Ureter (tissue), 1 donor: ENCODE measurements around the gene ZNF536. TPM values are rescaled to one million over a fixed set of nuclear protein-coding genes. Genes with fewer than 3 reads are reported as not detected.
"Not testable (repeated sequence)": the region's sequence is repeated elsewhere in the genome, so short reads cannot be mapped to it uniquely, and the experiment has no call there.

Source experiments
- DNase-seq: peaks from one replicate; pipeline ENCODE4 v3.0.0-alpha.2; 2020; ENCODE audit warnings: low spot score
- total RNA-seq: library from RNA; stranded (reverse); gene quantifications from one replicate; pipeline ENCODE4 v1.2.4, GENCODE V29; 2023
- donor health status: DM: yes; HTN: yes; CAD: no.

Gene ZNF536
- total RNA-seq, 1 donor from 2014 or later, result 15.8 TPM

DNA sequence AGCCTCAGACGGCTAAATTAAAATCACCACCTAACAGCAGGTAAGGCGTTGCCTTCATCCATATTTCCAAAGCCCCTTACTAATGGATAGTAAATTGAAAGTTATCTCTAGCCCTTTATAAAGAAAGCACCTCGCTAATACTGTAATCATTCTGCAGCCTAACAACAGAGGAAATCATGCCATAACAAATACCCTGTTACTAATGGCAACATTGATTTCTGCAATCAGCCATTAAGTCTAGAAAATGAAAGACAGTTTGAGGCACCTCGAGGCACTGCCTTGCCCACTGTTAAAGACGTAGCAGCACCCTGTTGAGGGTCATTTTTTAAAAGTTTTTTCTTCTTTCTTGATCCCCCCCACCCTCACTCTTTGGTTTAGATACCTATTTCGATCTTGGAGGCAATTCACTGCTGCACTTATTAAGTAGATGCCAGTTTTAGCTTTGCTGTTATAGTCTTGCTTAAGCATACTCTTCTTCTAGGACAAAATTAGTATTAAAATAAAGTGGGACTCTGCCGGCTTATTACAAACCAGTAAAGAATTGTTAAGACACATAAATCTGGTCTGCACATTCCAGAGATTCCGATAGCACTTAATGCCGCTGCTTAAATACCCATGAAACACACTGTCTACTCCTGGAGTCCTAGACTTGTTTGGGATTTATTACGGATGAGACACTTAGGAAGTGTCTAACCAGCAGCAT, 74.8 kb downstream of the ZNF536 start:
- no peak for DNase-seq

DNA sequence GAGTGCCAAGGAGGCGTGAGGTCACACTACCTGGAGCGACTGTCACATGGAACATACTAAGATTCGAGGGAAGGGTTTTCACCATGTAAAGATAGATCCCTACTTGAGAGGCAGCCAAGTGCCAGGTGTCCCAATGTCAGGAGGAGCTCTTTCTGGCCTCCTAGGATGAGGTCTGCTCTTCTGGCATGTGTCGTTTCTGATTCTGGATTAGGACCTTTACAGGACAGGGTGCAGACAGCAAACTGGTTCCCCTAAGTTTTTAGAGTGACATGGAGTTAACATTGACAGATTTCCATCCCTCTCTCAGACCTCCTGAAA, 75.3 kb downstream of the ZNF536 start:
- no peak for DNase-seq

DNA sequence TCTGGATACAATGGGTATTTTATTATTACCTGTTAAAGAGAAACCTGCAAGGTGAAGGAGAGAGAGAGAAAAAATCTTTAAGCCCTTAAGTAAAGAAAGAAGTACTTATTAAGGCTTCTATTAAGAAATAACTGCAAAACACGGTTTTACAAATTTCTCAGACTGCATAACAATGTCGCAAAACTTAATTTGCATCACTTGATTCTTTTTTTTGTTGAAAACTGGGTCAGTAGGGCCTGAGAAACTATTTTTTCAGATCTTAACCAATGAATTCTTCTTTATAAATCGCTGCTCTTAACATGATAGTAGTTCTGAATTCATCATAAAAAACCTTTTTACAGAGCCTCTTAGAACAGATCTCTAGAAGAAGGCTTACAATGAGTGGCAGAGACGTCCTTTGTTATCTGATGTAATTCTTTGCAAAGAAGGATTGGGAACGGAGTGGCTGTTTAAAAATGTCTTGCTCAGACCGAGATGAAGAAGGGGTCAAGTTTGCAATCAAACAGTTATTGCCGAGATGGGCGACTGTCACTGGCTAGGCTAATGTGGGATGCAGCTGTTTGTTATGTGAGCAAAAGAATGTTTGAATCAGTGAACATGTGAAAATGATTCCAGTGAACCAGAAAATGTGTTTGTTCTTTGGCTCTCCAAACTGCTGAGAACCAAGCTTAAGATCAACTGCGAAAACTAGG, 76.3 kb downstream of the ZNF536 start:
- no peak for DNase-seq

DNA sequence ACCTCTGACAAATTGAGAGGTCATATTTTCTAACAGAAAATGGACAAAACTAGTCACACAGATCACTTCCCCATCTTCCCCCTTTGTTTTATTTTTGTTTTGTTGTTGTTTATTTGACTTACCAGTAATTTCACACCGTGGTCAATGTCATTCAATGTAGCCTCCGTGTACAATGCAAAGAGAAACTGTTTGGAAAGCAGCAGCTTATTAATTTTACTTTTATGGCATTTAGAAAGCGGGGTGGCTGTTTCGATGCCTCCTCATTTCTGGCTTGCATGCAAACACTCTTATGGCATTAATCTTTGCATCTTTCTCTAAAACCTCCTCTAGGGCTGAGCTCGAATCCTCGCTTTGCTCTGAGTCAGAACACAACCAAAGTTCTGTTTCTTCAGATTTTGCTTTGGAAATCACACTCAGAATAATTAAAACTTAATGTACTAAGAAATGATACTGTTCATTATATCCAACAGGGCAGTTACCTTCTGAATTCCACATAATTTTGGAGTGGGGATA, 77.0 kb downstream of the ZNF536 start:
- no peak for DNase-seq

DNA sequence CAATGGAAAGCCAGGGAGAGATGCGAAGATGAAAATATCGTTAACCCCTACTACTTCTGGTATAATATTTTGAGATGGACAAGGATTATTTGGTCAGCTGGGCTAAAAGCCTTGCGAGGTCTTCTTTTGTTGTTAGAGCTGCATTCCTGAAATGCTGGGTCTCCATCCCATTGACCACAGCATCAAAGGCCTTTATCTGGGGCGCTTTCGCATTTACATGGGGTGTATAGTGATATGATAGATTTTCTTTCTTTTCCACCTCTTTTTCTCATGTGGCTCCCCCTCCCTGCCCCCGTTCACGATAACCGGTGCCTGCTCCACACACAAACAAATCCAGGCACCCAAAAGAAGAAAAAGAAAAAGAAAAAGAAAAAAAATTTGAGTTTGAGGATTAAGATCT, 77.5 kb downstream of the ZNF536 start:
- no peak for DNase-seq

DNA sequence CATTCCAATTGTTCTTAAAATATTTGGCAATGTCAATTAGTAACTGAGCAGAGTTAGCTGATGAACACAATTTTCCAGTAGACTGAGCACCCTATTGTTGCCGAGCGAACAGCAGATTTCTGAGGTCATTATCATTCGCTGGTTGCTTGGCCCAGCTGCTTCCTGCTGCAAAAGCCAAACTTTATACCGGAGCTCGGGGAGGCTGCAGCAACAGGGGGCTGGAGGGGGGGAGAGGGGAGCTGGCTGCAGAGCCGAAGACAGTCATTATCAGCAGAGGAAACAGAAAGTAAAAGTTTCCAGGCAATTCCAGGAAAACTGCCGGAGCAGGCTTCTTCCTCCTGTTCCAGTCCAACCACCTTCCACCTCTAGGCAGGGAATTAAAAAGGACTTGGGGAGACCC, 77.9 kb downstream of the ZNF536 start:
- DNase-seq, result peak; percentile 48

DNA sequence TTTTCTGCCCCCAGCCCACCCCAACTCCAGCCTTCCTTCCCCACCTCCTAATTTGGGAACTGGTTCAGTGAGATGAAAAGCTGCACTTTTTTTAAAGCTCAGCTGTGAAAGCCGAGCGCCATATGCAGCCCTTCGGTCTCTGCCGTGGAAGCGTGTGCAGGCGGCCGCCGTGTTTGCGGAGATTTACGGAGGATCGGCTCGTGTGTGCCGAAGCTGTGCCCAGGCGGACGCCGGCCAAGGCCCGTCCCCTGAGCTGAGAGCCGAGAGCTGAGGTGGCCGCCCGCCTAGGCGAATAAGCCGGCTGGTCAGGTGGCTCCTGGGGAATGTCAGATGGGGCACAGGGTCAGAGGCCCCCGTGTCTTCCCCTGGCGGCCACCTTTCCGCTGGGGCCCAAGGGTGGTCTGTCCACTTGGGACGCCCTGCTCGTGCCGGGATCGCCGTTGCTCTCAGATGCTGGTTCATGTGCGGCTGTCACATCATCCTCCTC, 78.7 kb downstream of the ZNF536 start:
- no peak for DNase-seq

DNA sequence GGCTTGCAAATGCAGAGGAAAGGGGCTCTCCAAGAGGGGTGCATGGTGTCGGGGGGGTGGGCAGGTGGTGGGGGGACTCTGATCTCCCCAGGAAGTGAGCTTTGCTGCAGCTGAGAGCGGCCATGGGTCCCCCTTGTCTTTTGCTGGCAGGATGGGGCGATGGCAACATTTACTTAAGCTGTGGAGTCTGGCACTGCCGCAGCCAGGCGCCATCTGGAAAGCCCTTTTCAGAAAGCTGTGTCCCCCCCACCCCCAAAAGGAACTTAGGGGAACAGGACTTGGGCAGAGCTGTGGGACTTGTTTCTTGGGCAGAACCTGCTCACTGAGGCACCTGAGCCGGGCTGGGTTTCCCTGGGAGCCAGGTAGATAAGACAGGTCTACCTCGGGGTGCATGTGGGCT, 80.7 kb downstream of the ZNF536 start:
- no peak for DNase-seq

DNA sequence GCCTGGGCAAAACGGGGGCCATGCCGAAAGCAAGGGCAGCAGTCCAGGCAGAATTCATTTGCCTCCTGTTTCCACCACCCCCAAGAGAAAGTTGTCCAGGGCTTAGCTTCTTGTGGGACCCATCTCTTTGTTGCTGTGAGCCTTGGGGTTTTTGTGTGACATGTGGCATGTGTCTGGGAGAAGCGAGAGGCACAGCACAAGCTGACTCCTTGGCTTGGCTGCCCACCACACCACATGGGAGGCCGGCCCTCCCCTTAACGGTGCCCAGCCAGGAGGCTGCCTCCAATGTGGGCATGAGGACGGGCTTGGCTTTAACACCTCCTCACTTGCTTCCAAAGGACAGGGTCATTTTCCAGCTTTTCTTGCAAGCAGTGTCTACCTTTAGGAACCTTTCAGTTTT, 81.6 kb downstream of the ZNF536 start:
- no peak for DNase-seq

DNA sequence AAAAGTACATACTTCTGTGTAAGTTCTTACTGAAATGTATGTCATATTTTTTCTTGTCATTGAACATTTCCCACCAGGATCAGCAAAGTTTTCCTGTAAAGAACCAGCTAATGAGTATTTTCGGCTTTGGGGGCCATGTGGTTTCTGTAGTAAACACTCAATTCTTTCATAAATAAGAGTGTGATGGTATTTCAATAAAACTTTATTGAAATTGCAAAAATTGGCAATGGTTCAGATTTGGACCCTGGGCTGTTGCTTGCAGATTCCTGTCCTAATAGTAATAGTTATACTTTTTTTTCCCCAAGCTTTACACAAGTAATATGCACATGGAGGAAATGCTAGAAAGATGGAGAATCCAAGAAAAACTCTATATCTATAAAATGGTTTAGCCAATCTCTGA, 83.7 kb downstream of the ZNF536 start:
- DNase-seq, result no peak

DNA sequence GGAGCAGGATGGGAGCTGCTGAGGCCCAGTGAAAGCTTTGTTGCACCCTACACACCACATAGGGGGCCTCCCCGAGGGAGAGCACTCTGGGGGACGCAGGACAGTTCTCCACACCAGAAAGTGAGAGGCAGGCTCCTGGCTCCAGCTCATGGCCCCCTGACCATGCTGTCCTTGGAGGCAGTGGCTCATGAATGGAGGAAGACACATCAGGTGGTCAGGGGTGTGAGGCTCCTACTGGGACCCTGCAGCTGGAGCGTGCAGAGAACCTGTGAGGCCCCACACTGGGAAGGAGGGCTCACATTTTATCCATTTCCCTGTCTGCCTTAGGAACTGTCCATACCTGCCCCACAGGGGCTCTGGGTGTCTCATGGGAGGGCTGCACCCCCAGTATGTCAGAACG, 85.3 kb downstream of the ZNF536 start:
- DNase-seq, result no peak

DNA sequence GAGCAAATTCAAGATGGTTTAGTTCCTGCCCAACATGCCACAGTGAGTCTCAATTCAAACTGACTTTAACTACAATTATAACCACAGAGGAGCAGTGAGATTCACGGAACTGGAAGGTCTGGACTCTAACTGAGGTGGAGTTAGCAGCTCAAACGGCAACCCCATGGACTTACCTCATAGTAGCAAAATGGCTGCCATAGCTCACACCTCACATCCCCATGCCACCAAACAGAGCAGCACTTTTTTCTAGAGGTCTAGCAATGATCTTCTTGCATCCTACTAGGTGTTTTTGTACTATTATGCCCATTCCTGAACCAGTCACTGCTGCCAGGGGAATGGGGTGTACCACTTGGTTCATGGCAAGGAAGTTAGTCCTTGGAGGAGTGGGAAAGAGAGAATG, 87.7 kb downstream of the ZNF536 start:
- no peak for DNase-seq

DNA sequence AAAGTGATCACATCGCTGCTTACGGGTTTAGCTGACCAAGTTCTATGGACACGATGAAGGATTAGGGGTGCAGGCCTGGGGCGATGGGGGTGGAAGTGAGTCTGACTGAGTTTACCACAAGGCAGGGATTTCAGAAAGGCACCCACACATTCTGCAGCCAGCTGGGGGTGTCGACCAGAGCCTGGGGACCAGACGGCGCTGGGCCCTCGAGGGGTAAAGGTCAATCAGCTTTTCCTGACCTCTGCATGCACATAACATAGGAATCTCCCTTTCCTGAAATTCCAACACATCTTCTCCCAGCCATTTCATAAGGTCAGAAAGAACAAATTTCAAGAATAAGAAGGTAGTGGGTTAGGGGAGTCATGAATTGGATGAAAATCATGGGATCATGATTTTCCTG, 92.0 kb downstream of the ZNF536 start:
- DNase-seq, result no peak

DNA sequence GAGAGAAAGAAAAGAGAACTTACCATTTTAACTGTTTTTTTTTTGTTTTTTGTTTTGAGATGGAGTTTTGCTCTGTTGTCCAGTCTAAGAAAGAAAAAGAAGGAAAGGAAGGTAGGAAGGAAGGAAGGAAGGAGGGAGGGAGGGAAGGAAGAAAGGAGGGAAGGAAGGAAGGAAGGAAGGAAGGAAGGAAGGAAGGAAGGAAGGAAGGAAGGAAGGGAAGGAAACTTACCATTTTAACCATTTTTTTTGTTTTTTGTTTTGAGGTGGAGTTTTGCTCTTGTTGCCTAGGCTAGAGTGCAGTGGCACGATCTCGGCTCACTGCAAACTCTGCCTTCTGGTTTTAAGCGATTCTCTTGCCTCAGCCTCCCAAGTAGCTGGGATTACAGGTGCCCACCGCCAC, 94.4 kb downstream of the ZNF536 start:
- not testable (repeated sequence) for DNase-seq

DNA sequence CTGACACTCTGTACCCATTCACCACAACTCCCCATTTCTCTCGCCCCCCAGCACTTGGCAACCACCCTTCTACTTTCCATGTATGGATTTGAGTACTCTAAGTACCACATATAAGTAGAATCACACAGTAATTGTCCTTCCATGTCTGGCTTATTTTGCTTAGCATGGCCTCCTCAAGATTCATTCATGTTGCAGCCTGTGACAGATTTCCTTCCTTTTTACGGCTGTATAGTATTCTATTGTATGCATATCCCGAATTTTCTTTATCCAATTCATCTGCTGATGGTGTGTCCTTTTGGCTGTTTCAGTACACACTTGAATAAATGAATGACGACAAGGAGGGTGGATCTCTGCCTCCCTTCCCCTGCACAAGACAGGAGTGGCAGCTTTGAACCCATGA, 95.1 kb downstream of the ZNF536 start:
- no peak for DNase-seq

DNA sequence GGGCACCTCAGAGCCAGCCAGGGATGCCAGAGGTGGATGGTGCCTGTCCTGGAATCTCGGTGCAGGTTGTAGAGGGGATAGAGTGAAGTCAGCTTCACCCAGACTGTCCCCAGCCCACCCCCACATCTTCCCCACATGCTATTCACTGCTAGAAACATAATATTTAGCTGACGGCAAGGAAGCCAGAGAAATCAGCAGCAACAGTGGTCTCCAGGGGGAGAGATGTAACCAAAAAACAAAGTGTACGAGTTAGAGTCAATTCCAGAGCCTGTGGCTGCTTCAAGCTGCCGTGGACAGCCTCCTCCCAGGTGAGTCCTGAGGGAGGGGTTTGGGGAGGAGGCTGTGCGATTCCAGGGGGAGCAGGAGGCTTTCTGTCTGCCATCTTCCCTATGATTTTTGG, 97.6 kb downstream of the ZNF536 start:
- DNase-seq, result no peak

DNA sequence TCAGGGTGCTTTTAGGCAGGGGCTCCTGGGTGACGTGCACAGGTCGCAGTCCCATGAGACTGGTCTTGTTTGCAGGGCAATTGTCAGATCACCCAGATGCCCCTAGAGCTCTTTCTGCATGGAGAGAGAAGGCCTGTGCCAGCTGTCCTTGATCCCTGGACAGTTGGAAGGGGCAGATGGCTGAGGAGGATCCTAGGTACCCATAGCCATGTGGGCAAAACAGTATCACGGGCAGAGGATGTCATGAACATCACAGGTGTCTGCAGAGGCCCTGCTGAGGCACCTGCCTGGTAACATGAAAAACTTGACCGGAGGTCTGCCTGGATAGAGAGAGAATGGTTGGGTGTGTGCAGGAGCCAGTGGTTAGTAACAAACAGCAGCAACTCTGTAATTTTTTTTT, 99.3 kb downstream of the ZNF536 start:
- DNase-seq, result no peak

DNA sequence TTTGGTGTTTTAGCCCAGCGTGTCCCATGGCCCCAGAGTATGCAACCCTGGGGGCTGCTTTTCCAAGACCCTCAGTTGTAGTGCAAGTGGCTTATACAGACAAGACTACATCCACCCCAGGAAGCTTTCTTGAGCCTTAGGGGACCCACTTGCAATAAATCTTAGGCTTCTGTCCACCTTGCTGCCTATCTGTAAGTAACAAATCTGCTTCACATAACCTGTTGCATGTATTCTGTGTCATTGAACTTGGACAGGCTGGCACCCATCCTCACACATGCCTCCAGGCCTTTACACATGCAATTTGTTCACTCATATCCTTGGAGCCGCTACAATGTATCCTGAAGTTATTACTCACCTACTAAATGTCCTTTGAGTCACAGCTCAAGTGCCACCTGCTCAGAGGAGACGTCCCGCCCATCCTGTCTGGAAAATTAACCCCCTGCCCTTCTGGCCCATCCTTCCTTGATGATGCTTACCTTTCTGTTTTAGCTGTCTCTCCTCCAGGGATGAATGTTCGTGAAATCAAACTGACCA, 101.2 kb downstream of the ZNF536 start:
- no peak for DNase-seq

DNA sequence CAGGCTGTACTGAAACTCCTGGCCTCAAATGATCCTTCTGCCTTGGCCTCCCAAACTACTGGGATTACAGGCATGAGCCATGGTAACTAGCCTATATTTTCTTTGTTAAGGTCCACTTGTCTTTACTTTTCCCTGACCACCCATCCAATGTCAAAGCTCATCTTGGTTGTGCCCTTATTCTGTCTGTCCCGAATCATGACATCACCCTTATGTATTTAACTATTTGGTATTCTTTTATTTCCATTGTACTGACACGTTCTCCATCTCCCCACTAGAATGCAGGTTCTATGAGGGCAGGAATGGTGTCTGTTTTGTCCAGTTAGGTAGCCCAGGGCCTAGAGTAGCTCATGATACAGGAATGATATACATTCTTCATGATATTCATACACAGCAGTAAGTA, 104.8 kb downstream of the ZNF536 start:
- DNase-seq, result no peak

DNA sequence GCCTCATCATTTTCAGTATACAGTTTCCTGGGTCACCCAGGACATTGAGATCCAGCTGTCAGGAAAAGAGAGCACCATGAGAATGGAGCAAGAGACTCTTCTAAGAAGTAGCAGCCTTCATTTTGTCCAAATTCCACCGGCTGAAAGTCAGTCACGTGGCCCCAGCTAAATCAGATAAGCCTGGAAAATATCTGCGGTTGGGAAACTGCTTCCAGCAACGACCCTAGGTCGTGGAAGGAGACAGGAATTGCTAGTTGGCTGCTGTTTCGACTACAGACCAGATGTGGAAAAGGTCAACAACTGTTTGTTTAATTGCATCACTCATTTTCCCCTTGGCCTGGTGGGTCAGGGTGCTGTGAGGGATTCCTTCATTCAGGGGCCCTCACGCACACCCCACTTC, 107.0 kb downstream of the ZNF536 start:
- peak; percentile 47 for DNase-seq

DNA sequence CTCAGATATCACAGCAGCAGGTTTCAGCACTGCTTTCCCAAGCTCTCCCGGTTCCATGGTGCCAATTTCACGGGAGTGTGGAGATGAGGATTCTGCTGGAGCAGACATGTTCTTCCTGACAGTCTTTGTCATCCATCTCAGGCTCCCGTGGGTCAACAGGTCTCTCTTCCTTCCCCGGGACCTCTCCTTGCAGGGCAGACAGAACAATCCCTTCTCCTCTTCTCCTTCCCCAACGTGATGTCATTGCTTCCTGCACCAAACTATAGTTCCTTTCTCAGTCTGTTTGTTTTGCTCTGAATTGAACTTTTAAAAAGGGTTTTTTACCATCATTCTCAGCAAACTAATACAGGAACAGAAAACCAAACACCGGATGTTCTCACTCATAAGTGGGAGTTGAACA, 107.9 kb downstream of the ZNF536 start:
- DNase-seq, result no peak

DNA sequence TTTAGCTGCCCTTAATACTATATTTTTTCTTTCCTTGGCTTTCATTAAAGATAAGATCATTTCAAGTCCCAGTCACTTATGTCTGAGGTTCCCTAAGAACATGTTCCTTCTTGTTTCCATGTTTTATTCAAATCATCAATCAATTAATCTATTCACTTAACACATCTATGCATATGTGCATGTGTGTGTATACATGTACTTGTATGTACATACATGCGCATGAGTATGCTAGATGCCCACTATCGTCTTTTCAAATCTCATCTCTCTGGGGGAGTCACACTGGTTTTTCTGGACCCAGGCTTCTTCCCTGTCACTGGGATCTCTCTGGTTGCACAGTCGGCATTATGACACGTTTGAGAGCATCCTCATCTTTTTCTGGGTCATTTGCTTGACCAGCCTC, 108.9 kb downstream of the ZNF536 start:
- DNase-seq, result no peak

DNA sequence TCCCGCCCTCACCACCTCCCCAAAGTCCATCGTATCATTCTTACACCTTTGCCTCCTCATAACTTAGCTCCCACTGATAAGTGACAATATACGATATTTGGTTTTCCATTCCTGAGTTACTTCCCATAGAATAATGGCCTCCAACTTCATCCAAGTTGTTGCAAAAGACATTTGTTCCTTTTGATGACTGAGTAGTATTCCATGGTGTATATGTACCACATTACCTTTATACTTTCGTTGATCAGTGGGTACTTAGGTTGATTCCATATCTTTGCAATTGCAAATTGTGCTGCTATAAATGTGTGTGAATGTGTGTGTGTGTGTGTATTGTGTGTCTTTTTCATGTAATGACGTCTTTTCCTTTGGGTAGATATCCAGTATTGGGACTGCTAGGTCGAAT, 109.6 kb downstream of the ZNF536 start:
- no peak for DNase-seq
